Bone marrow (tissue), 2 donors: ENCODE measurements around the gene EMC8.
"Not testable (repeated sequence)": the region's sequence is repeated elsewhere in the genome, so short reads cannot be mapped to it uniquely, and the experiment has no call there.

Source experiments
- DNase-seq, 2 donors: peaks; one replicate each; lab custom pipeline; 2025; lab: John Stamatoyannopoulos, UW

Gene EMC8

DNA sequence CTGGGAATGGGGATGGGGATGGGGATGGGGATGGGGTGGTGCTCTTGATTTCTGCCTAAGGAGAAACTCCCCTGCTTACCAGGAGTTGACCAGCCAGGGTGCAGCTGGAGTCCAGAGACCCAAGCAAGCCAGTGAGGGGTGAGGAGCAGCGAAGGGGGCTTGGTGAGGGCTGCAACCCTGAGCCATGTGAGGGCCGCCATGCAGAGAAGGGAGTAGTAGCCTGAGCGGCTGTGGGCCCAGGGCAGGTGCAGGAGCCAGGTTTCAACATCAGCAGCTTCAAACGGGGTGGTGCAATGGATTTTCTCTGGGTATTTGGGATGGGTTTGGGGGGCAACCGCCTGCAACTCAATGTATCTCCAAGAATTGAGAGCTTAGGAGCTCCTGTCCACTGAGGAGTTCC is 35.4 kb upstream of the EMC8 start:
- DNase-seq, result no peak

DNA sequence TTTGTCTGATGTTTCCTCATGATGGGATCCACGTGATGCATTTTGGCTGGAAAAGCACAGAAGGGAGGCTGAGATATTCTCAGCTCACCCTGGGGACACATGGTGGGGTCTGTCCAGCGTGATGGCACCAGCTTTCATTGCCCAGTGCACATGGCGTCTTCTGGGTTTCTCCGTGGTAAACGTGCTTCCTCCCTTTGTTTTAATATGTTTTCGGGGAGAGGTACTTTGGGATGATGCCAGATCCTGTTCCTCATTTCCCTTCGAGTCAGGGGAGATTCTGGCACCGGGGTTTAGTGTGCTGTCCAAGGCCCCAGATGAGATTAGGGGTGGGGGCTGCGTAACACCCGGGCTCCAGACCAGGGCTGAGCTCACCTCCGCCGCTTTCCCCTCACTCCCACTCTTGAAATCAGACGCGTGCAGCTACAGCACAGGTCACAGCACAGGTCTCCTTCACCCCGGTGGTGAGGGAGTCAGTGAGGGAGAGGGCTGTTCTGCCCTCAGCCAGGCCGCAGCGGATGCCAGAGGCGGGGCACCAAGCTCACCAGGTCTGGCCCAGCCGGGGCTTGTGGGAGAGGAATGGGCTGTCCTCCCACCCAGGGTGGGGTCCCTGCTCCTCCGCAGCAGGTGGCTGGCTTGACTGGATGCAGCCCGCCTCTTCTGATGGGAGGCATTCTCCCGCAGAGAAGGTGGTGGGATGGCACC is 34.0 kb upstream of the EMC8 start:
- DNase-seq, result no peak

DNA sequence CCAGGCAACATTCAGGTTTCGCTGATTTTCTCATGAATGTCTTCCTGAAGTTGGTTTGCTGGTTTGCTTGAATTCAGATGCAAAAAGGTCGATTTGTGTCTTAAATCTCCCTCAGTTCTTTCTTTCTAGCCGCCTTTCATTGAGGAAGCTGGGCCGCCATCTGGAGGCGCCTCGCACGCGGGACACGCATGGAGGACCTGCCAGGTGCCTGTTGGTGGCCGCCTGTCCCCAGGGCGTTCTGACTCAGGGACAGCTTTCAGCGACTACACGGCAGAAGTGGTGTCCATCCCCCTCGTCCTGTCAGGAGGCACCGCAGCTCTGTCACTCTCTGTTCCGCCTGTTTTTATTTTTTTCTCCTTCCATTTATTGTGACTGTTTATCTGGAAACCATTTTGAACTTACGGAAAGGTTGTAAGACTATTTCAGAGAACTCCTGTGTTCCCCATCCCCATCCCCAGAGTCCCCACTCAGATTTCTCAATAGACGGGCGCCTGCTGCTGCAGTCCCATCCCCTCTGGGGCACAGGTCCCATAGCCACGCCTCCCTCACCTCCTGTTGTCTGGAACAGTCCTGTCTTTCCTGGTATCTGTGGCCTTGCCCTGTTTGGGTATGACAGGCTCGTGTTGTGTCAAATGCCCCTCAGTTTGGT is 33.4 kb upstream of the EMC8 start:
- DNase-seq, result no peak

DNA sequence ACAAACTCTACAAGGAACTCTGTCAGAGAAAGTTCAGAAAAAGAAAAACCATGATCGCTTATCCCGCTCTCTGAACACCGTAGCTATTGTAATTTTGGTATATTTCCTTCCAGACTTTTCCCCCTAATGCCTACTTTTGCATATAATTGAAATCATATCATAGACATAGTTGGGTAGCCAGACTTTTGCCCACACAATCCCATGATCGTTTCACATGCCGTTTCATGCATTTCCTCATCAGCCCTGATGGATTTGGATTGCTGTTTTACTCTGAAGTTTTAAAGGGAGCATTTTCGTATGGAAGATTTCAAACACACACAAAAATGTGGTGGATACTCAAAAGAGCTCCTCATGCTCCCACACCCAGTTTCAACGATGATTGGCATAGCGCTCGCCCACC is 31.5 kb upstream of the EMC8 start:
- no peak for DNase-seq

DNA sequence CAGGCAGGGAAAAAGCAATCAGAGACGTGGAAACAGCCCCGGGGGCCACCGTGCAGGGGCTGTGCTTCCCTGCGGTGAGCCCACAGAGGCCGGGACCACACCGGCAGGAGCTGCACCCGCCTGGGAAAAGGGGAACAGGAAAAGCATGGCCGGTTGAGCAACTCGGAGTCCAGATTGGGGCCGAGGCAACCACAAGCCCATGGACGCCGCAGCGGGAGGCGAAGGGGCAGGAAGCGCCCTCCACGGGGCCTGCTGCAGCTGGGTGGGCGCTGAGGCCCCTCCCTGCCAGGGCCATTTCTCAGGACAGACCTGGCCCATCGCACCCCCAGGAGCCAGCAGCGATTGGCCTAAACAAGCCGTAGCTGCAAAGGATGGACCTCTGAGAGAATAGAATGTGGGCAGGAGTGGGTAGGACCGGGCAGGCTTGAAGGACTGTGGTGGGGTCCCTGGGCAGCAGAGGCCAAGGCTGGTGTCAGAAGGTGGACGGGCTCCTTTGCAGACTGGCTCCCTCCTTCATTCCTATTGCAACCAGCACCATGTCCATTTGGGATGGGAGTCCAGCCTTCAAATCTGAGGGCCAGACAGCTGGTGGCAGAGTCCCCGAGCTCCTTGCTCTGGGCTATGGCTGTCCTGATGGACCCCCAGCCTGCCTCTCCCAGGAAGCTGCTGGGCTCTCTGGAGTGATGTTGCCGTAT is 30.6 kb upstream of the EMC8 start:
- DNase-seq, result peak; percentile 14 to 30

DNA sequence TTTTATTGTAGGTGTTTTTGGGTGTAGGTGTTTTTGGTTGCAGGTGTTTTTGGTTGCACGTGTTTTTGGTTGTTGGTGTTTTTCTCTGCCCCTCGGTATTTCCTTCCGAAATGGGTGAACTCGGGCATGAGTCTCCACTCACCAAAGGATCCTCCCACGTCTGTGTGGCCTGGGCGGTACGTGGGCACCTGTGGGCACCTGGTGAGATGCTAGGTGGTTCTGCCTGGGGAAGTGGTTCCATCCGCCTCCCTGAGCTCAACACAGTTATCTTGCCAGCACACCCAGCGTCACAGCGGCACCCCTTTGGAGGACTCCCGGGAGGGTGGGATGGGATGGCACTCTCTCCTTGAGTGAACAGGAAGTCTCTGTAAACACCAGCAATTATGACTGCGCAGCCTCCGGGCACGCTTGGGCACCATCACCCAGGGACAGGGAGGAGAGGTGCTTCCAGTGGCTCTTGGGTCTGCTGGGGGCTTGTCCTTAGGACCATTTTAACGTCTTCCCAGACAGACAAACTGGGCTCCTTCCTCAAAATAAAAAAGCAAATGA is 29.9 kb upstream of the EMC8 start:
- no peak for DNase-seq

DNA sequence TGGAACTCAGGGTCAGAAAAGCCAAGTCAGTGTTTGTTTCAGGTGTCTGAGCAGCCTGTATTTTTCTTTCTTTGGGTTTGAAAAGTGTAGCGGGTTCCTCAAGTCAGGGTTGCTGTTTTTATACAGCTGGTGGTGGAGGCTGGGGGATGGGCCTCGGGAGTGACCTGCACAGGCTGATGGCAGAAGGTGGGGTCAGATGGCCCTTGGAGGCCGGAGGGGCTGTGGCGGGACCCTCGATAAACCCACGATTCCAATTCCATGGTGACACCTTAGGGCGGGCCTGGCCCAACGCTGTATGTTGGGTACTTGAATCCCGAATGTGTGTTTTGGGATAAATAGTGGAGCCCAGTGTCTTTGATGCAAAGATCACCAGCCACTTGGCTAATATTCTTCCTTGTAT is 28.8 kb upstream of the EMC8 start:
- no peak for DNase-seq

DNA sequence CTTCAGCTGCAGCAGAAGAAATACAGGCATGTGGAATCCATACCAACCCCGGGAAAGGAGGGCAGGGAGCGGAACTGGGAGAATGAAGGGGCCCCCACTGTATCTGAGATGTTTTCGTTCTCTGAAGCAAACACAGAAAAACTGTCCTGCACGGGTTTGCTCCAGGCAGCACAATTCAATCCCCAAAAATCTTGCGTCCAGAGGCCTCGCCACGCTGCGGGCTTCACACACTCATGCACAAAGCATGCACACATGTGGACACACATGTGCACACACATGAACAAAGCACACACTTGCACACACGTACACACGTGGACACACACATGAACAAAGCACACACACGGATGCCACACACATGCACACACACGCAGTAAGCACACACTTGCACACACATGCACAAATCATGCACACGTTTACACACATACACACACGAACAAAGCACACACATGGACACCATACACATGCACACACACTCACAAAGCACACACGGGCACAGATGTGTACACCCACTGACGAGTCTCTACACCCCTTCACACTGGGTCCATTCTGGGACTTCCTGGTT is 27.4 kb upstream of the EMC8 start:
- no peak for DNase-seq

DNA sequence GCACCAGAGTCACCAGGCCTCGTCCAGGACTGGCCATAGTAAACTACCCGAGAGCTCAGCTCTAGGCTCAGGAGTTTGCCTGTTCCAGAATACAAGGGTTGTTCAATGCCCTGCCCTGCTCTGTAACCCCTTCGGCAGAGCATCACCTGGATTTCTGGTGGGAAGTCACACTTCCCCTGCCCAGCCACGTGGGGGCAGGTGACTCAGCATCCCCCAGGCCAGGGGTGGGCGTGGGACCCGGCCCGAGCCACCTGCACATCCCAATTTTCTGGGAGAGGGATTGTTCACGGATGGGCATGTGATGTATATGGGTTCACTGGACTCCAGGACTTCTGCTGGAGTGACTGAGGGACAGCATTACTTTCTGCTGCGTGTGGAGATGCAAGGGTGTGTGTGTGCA is 26.0 kb upstream of the EMC8 start:
- no peak for DNase-seq

DNA sequence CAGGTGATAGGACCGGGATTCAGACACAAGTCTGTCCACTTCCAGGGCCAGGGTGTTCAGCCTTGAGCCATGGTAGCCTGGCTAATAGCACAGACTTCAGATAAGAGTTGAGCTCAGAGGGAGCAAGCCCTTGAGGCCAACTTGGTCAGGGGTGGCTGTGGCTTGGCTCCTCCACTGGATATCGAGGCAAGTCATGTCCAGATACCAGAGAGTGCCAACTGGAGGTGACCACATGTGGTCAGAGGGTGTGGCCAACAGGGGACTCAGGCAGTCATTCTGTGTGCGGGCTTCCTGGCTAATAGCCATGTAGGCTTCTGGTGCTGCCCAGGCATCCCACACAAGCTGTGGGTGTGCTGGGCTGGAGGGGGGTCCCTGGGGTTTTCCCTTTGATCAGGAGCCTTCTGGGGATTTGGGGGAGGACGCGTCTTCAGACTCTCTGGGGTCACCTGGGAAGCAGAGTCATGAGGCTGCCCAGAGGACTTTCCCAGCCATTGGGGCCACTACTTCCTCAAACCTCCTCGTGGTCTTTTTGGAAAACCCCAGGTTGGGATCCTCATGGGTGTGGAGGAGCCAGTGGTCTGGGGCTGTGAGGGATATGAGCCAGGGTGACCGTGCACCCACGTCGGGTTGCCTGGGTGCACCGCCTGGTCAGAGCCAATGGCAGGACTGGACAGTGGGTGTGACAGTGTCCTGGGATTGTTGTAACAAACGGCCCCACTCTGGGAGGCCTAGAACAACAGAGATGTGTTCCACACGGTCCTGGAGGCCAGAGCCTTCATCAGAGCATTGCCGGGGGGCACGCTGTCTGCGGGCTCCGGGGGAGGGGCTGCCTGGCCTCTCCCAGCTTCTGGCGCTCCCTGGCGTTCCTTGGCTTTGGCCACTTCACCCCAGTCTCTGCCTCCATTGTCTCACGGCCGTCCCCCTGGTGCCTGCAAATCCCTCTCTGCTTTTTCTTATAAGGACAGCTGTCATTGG is 25.1 kb upstream of the EMC8 start:
- DNase-seq, result no peak

DNA sequence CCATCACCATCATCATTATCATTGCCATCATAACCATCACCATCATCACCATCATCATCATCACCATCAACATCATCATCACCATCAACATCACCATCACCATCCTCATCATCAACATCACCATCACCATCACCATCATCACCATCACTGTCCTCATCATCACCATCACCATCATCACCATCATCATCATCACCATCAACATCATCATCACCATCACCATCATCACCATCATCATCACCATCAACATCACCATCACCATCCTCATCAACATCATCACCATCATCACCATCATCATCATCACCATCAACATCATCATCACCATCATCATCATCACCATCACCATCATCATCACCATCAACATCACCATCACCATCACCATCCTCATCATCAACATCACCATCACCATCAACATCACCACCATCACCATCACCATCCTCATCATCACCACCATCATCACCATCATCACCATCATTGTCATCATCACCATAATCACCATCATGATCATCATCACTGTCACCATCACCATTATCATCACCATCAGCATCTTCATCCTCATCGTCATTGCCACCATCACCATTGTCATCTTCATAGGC is 24.1 kb upstream of the EMC8 start:
- DNase-seq, result no peak

DNA sequence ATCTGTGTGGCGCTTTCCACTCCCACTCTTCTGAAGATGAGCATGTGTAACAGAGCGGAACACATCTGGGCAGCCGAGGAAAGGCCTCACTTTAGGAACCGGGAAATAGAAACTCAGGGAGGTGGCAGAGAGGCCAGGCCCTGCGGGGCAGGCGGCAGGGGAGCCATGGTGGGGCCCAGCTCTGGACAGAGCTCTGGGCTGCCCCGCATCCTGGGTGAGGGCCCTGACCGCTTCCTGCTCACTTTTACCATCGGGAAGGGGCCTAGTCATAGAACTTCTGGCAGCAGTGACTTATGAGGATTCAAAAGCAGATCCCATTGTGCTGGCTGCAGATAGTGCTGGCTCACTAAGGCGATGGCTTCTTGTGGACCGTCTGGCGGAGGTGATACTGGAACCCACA is 22.8 kb upstream of the EMC8 start:
- DNase-seq, result no peak

DNA sequence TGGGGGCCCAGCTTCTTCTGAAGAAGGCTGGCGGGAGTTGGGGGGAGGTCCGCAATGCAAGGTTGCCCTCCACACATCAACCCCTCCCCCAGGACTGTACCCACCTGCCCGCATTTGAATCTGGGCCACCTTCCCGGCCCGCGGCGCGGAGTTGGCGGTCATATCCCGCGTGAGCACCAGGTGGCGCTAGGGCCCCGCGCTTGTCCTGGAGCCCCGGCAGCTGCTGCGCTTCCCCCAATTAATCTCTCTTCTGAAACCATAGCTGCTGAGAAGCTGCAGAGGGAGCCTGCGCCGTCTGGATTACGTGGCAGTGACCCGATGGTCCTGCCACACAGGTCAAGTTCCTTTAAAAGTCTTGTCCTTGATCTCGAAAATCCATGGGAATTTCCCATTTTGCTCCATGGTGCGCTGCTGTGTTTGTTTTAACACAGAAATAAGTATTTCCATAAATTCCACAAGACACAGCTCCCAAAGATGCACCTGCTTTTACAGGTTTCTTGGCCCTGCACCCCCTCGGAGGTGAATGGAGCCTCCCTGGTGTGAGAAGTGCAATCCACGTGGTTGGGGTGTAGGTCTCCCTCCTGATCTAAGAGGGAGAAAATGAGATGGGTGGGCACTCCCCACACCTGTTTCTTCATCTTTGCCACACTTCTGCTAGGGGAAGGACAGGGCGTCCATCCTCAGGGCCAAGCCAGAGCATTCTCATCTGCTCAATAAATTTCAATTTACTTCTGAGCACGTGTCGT is 22.2 kb upstream of the EMC8 start:
- DNase-seq, result peak; percentile 69 to 73

DNA sequence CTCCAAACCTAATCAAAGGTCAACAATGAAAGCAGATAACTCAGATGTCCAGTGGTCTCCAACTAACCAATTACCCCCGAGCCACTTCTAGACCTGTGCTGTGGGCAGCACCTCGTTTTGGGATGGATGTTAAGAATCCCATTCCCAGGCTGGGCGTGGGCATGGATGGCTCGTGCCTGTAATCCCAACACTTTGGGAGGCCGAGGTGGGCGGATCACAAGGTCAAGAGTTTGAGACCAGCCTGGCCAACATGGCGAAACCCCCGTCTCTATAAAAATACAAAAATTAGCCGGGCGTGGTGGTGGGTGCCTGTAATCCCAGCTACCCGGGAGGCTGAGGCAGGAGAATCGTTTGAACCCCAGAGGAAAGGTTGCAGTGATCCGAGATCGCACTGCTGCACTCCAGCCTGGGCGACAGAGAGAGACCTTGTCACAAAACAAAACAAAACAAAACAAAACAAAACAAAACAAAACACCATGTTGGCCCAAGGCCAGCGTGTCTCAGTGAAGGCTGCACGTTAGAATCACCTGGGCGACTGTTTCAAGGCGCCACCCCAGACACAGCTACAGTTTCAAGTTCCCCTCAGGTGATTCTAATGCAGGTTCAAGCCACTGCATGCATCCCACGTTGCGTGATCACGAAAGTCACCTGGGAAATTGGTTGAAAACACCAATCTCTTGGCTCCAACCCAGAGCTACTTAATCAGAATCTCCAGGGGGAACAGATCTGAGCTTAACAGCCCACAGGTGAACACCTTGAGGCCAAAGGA is 21.4 kb upstream of the EMC8 start:
- DNase-seq, result no peak

DNA sequence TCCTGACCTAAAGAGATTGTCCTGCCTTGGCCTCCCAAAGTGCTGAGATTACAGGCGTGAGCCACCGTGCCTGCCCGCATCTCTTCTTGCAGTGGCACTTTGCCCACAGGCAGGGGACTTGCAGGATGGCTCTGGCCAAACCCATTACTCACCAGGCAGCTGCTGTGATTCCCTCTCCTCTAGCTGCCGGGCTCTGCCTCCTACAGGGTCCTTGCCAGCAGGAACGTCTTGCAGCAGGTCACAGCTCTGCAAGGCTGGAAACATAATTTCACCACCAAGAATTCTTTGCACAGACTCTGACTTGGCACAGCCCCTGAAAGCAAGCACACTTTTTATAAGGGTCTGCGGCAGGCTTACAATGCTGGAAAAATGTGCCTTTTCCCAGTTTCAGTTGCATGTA is 20.4 kb upstream of the EMC8 start:
- DNase-seq, result no peak

DNA sequence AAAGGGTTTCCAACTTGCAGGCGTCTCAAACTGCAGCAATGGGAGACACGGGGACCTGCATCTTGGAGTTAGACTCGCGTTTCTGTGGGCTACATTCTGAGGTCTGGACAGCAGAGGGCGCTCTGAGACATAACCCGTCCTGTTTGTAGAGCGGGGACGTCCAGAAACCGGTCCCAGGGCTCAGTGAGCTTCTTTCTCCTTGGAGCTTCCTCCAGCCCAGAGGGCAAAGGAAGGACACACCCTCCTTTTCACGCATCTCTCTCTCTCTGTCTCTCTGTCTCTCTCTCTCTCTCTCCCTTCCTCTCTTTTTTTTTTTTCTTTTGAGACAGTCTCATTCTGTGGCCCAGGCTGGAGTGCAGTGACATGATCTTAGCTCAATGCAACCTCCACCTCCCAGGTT is 19.9 kb upstream of the EMC8 start:
- peak; percentile 67 to 78 for DNase-seq

DNA sequence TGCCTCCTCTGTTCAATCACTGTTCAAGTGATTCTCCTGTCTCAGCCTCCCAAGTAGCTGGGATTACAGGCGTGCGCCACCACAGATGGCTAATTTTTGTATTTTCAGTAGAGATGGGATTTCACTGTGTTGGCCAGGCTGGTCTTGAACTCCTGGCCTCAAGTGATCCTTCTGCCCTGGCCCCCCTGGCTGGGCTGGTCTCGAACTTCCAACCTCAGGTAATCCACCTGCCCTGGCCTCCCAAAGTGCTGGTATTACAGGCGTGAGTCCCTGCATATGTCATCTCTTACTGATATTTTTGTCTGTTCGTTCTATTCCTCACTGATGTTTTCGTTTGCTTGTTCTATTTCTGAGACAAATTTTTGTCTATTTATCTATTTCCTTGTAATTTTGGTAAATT is 17.9 kb upstream of the EMC8 start:
- not testable (repeated sequence) for DNase-seq

DNA sequence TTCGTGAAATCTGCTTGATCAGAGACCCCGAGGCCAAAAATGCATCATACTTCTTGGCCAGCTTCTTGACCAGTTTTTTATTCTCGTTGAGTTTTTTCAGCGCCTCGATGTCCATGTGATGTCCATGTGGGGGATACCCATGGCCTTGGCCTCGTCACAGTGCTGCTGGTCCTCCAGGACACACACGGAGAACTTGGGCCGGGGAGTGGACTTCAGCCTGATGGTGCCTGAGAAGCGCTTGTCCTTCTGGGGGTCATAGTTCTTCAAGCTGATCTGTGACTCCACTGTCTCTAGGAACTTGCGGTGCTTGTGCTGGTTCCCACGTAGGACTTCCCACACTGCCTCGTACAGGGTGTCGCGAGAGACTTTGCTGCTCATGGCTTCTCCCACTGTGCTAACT is 16.8 kb upstream of the EMC8 start:
- no peak for DNase-seq

DNA sequence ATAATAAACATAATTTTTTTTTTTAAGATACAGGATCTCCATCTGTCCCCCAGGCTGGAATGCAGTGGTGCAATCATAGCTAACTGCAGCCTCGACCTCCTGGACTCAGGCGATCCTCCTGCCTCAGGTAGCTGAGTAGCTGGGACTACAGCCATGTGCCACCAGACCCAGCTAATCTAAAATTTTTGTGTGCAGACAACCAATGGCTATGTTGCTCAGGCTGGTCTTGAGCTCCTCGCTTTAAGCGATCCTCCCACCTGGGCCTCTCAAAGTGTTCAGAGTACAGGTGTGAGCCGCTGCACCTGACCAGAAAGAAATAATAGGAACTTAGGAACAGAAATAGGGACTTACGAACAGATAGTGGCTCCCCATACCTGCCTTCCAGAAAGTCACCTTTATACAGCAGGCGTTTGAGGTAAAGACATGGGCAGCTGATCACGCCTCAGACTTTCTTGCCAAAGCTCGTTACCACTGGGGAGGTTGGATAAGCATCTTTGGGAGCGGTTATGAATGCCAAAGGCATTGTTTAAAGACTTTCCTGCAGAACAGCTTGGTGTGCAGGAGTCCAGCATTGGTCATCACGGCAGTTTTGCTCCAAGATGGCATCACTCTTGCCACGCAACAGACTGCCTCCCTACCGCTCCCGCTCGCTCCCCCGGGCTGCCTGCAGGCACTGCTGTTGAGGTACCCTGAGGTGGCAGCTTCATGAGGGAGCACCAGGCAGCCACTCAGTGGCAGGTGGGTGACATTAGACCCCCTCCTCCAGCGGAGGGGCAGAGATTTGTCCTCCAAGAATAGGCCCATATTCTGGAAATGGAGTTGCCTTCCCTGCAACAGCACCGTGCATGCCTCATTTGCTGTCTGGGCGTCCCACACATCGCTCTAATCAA is 13.7 kb upstream of the EMC8 start:
- DNase-seq, result no peak
